H1 (cell line): ENCODE results near the gene GPR139. TPM values are rescaled to one million over a fixed set of nuclear protein-coding genes. Genes with fewer than 3 reads are reported as not detected.

Experiments
- CHD7 ChIP-seq: fragments of 300-600 bp; sonication (generic); IDR thresholded peaks from 2 replicates; pipeline ENCODE4 v1.7.1; 2012; ENCODE audit warnings: low read length, moderate library complexity, mild to moderate bottlenecking, inconsistent platforms; ENCODE audit not compliant: insufficient replicate concordance
- EZH2 ChIP-seq: fragments of 200-600 bp; sonication (generic); IDR thresholded peaks from 2 replicates; pipeline ENCODE4 v1.7.1; 2012; ENCODE audit warnings: low read depth, mild to moderate bottlenecking, moderate library complexity, low read length, inconsistent platforms; ENCODE audit not compliant: severe bottlenecking
- NANOG ChIP-seq: IDR thresholded peaks from 2 replicates; pipeline ENCODE4 v1.6.1; 2011; ENCODE audit warnings: low read length, low read depth, mild to moderate bottlenecking, inconsistent platforms; ENCODE audit not compliant: insufficient read depth, poor library complexity, severe bottlenecking
- NRF1 ChIP-seq: IDR thresholded peaks from 2 replicates; pipeline ENCODE4 v1.6.1; 2011; ENCODE audit warnings: mild to moderate bottlenecking, low read depth, low read length, improper control_type of control experiment
- POLR2A ChIP-seq, 2 experiments: IDR thresholded peaks; 1 replicate in 1 of 2; 2 replicates in 1 of 2; pipeline ENCODE4 v1.6.1; 2011; ENCODE audit warnings: low read depth in 2 of 2, low read length in 2 of 2, mild to moderate bottlenecking in 2 of 2; ENCODE audit errors: control extremely low read depth in 1 of 2
- POLR2AphosphoS5 ChIP-seq: IDR thresholded peaks from 2 replicates; pipeline ENCODE4 v1.6.1; 2011; ENCODE audit warnings: low read depth, low read length
- RNF2 ChIP-seq: fragments of 200-900, 300-1000 bp; sonication (generic); IDR thresholded peaks from 2 replicates; pipeline ENCODE4 v1.7.1; 2016; ENCODE audit warnings: borderline replicate concordance, low read depth, mild to moderate bottlenecking, antibody characterized with exemption, low read length; ENCODE audit not compliant: poor library complexity, severe bottlenecking; ENCODE audit errors: missing control alignments
- RXRA ChIP-seq: IDR thresholded peaks from 2 replicates; pipeline ENCODE4 v1.6.1; 2011; ENCODE audit warnings: low read depth, mild to moderate bottlenecking, low read length, moderate library complexity; ENCODE audit not compliant: insufficient read depth
- SP1 ChIP-seq: IDR thresholded peaks from 2 replicates; pipeline ENCODE4 v1.6.1; 2011; ENCODE audit warnings: low read depth, low read length
- polyA plus RNA-seq, 7 experiments: library from polyadenylated mRNA; depleted of rRNA in 3 of 7; stranded (reverse) in 5 of 7; unstranded in 2 of 7; fragments of >200 nt in 5 of 7; fragments of 200-250 nt in 2 of 7; gene quantifications; 1 replicate in 5 of 7; 2 replicates in 1 of 7; 4 replicates in 1 of 7; pipeline versions ENCODE4 v1.2.1 to v1.2.3, GENCODE V29; 2011 to 2013; ENCODE audit warnings: missing spikeins in 2 of 7, mixed read lengths in 2 of 7
- total RNA-seq: library from RNA; stranded (reverse); fragmentation: NEBNext Ultra II Directional; extraction: Animal tissue kit (Norgen Biotek cat#: 25700); gene quantifications from 2 replicates; pipeline ENCODE4 v1.2.1, GENCODE V29; 2021
- TF ChIP-seq, protein P1 (sequence below): IDR thresholded peaks from 2 replicates; pipeline ENCODE4 v1.6.1; 2011; ENCODE audit warnings: low read depth, mild to moderate bottlenecking, low read length; ENCODE audit not compliant: insufficient read depth

GPR139 gene
- total and polyA plus RNA-seq, 2 of the 8 experiments (the other 6 are each of a cell fraction or from before 2014, with no cell fraction given), result 0.84 to 2.2 TPM

- TF ChIP-seq CHD7 (no peak), RNF2 (no peak), RXRA (no peak), NRF1 (no peak), POLR2A (IDR thresholded peaks at IDR 0.05; ENCODE audit: control extremely low read depth in 1 of 2, low read depth in 2 of 2, low read length in 2 of 2) (no peak), NANOG (no peak), SP1 (no peak), EZH2 (no peak), POLR2AphosphoS5 (no peak)
- TF ChIP-seq, protein P1, sequence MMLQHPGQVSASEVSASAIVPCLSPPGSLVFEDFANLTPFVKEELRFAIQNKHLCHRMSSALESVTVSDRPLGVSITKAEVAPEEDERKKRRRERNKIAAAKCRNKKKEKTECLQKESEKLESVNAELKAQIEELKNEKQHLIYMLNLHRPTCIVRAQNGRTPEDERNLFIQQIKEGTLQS, result no peak
Measured at GRCh38 chr16:20104563-20105183, 31.0 kb upstream of the GPR139 start (continued).
